ENCODE results near the gene LAD1.

The LAD1 gene

GRCh38 chr1:201376107-201376463 lies 23.0 kb downstream of the LAD1 start:
- no peak for DNase-seq
- Mint-ChIP-seq H3K27ac (no peak overlapping the region), H3K4me1 (no peaks in the 10 kb centered on the region), H3K9me3 (no peaks in the 10 kb centered on the region), H3K4me3 (no peak overlapping the region), H3K27me3 (peaks cover 41% of the 10 kb centered on the region), H3K36me3 (no peaks in the 10 kb centered on the region)
- CTCF ChIA-PET = interaction anchor here (0.8 to 3.6 kb wide), 3 partner anchors 10 to 29 kb away, joined by 3 to 16 read pairs (median 4); no protein-coding TSS in a partner anchor

- Mint-ChIP-seq H3K27me3 (peaks cover 48% of the 10 kb centered on the region), H3K27ac (no peak overlapping the region), H3K4me3 (no peak overlapping the region), H3K4me1 (no peaks in the 10 kb centered on the region), H3K36me3 (no peaks in the 10 kb centered on the region), H3K9me3 (no peaks in the 10 kb centered on the region)
- CTCF ChIA-PET = interaction anchor here (0.8 to 3.6 kb wide), 5 partner anchors 9 to 30 kb away, joined by 3 to 16 read pairs (median 3); no protein-coding TSS in a partner anchor
- DNase-seq = no peak
These were observed 24.0 kb downstream of the LAD1 start for GRCh38 chr1:201375169-201375568.

DNA sequence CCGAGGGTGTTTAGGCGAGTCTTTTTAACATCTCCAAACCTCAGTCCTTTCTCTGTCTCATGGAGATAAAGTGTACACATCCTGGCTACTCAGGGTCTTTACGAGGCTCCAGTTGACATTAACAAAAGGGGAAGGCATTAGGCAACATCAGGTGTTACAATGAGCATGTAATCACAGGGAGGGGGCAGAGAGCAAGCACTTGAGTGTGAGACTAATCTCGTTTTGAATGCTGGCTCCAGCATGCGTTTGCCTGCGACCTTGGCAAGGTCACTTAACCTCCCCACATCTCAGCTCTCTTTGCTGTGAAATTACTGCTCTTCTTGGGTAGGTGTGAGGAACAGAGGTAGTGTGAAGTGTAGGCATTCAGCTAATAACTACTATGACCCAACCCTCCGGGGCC lies 24.8 kb downstream of the LAD1 start:
- CTCF ChIA-PET = interaction anchor here (3.6 kb wide), 1 partner anchor 12 kb away, joined by 16 read pairs; no protein-coding TSS in a partner anchor
- H3K4me3 Mint-ChIP-seq = no peak overlapping the region
- no peaks in the 10 kb centered on the region for H3K9me3 Mint-ChIP-seq
- no peak overlapping the region for H3K27ac Mint-ChIP-seq
- H3K4me1 Mint-ChIP-seq = no peaks in the 10 kb centered on the region
- DNase-seq = no peak
- no peaks in the 10 kb centered on the region for H3K36me3 Mint-ChIP-seq
- H3K27me3 Mint-ChIP-seq = peaks cover 56% of the 10 kb centered on the region

- no peak overlapping the region for H3K27ac Mint-ChIP-seq
- CTCF ChIA-PET = interaction anchor here (0.6 to 1.4 kb wide), 3 partner anchors 11 to 256 kb away, joined by 3 to 4 read pairs (median 4); no protein-coding TSS in a partner anchor
- no peaks in the 10 kb centered on the region for H3K36me3 Mint-ChIP-seq
- H3K9me3 Mint-ChIP-seq = no peaks in the 10 kb centered on the region
- H3K4me3 Mint-ChIP-seq = no peak overlapping the region
- H3K27me3 Mint-ChIP-seq = peaks cover 61% of the 10 kb centered on the region
- DNase-seq = no peak
- H3K4me1 Mint-ChIP-seq = no peaks in the 10 kb centered on the region
These were observed 27.3 kb downstream of the LAD1 start for GRCh38 chr1:201371792-201372191.

GRCh38 chr1:201371276-201371675 lies 27.8 kb downstream of the LAD1 start:
- H3K4me1 Mint-ChIP-seq = no peaks in the 10 kb centered on the region
- CTCF ChIA-PET = interaction anchor here (0.9 to 1.4 kb wide), 2 partner anchors 10 to 15 kb away, joined by 3 to 4 read pairs; no protein-coding TSS in a partner anchor
- H3K27me3 Mint-ChIP-seq = peaks cover 56% of the 10 kb centered on the region
- H3K9me3 Mint-ChIP-seq = no peaks in the 10 kb centered on the region
- H3K36me3 Mint-ChIP-seq = no peaks in the 10 kb centered on the region
- H3K27ac Mint-ChIP-seq = no peak overlapping the region
- H3K4me3 Mint-ChIP-seq = no peak overlapping the region
- no peak for DNase-seq

DNA sequence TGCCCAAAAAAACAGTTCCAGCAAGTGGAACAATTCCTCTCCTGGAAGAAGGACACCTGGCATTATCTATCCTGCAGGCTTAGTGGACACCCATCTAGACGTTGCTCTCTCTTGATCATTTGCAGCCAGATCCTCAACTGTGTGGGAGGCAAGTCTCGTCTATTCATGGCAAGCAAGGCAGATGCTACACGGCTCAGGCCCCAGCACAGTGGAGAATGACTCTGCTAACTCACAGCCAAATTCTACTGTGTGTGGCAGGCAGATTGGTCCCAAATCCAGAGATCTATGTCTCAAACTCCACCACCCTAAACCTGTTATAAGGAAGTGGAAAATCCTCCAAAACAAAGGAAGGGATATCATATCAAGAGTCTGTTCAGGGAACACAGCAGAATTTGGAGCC lies 28.6 kb downstream of the LAD1 start:
- CTCF ChIA-PET = interaction anchor here (1.4 kb wide), 1 partner anchor 9 kb away, joined by 4 read pairs; no protein-coding TSS in a partner anchor

DNA sequence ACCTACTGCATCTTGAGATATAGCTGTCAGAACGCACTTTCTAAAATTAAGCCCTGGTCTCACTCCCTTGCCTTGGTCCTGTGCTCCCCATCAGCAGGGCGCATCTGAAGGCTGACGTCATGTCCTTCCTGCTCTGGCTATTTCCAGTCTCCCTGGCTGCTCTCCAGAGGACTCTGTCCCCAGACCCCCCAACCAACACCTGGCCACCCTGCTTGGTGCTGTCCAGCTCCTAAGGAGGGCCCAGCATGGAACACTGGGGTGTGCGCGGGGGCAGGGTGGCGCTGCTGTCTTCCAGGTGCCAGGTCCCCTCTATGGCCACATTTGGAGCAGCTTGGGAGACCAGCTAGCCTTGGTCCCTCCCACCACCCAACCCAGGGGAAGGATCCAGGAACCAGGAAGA lies 29.9 kb downstream of the LAD1 start:
- H3K4me3 Mint-ChIP-seq = no peak overlapping the region
- no peak for DNase-seq
- no peak overlapping the region for H3K27ac Mint-ChIP-seq
- no peaks in the 10 kb centered on the region for H3K36me3 Mint-ChIP-seq
- H3K27me3 Mint-ChIP-seq = peaks cover 41% of the 10 kb centered on the region
- H3K4me1 Mint-ChIP-seq = no peaks in the 10 kb centered on the region
- no peaks in the 10 kb centered on the region for H3K9me3 Mint-ChIP-seq
- CTCF ChIA-PET = interaction anchor here (1.5 kb wide), 1 partner anchor 11 kb away, joined by 3 read pairs; no protein-coding TSS in a partner anchor

More for the DNA sequence above, 28.6 kb downstream of the LAD1 start:
- no peak overlapping the region for H3K4me3 Mint-ChIP-seq
- peaks cover 50% of the 10 kb centered on the region for H3K27me3 Mint-ChIP-seq
- DNase-seq = no peak
- H3K9me3 Mint-ChIP-seq = no peaks in the 10 kb centered on the region
- H3K4me1 Mint-ChIP-seq = no peaks in the 10 kb centered on the region
- no peak overlapping the region for H3K27ac Mint-ChIP-seq
- H3K36me3 Mint-ChIP-seq = no peaks in the 10 kb centered on the region

GRCh38 chr1:201366696-201367095 lies 32.4 kb downstream of the LAD1 start:
- H3K4me3 Mint-ChIP-seq = no peak overlapping the region
- no peaks in the 10 kb centered on the region for H3K36me3 Mint-ChIP-seq
- CTCF ChIA-PET = no interaction called here
- H3K27ac Mint-ChIP-seq = no peak overlapping the region
- no peaks in the 10 kb centered on the region for H3K9me3 Mint-ChIP-seq
- H3K27me3 Mint-ChIP-seq = peaks cover 41% of the 10 kb centered on the region
- no peaks in the 10 kb centered on the region for H3K4me1 Mint-ChIP-seq
- DNase-seq = no peak

DNA sequence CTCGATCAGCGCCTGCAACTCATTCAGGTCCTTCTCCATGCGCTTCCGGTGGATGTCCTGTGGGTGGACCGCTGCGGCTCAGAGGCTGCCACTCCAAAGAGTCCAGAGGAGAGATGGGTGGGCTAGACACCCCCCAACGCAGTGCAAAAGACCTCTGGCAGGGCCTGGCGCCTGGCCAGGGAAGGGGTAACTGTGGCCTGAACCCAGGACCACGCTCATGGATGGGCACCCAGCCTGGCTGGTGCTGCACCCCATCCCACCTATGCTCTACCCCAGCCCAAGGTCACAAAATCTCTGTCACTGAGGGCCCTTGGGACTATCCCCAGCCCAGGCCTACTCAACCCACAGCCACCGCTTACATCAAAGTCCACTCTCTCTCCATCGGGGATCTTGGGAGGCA lies 33.9 kb downstream of the LAD1 start:
- CTCF ChIA-PET = interaction anchor here (0.9 kb wide), 1 partner anchor 111 kb away, joined by 3 read pairs; no protein-coding TSS in a partner anchor
- H3K36me3 Mint-ChIP-seq = no peaks in the 10 kb centered on the region
- no peaks in the 10 kb centered on the region for H3K4me1 Mint-ChIP-seq
- peaks cover 34% of the 10 kb centered on the region for H3K27me3 Mint-ChIP-seq
- no peak overlapping the region for H3K27ac Mint-ChIP-seq
- H3K9me3 Mint-ChIP-seq = no peaks in the 10 kb centered on the region
- no peak for DNase-seq
- no peak overlapping the region for H3K4me3 Mint-ChIP-seq

- H3K27ac Mint-ChIP-seq = no peak overlapping the region
- H3K9me3 Mint-ChIP-seq = no peaks in the 10 kb centered on the region
- H3K36me3 Mint-ChIP-seq = no peaks in the 10 kb centered on the region
- no peaks in the 10 kb centered on the region for H3K4me1 Mint-ChIP-seq
- H3K27me3 Mint-ChIP-seq = peaks cover 30% of the 10 kb centered on the region
- CTCF ChIA-PET = interaction anchor here (0.6 to 0.9 kb wide), 2 partner anchors 17 to 111 kb away, joined by 3 read pairs; no protein-coding TSS in a partner anchor
- H3K4me3 Mint-ChIP-seq = no peak overlapping the region
- no peak for DNase-seq
These were observed 34.4 kb downstream of the LAD1 start for GRCh38 chr1:201364808-201365105.

DNA sequence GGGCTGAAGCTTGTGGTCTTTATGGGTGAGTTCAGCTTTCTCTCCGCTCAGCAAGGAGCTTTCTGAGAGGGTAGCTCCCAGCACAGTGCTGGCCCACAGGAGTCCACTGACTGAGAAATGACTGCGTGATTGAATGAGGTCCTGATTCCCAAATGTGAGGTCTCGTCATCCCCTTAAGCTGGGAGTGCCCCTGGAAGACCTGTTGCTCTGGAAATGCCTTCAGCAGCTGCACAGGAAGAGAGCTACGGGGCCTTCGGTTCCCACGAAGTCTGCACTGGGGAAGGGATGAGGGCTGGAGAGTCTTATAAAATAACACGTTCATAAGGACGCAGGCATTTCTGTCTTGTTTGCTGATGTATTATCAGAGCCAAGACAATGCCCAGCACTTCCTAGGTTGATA lies 35.7 kb downstream of the LAD1 start:
- Mint-ChIP-seq H3K27ac (no peak overlapping the region), H3K4me1 (no peaks in the 10 kb centered on the region), H3K9me3 (no peaks in the 10 kb centered on the region), H3K27me3 (peaks cover 23% of the 10 kb centered on the region), H3K36me3 (no peaks in the 10 kb centered on the region), H3K4me3 (no peak overlapping the region)
- CTCF ChIA-PET = interaction anchor here (0.6 to 4.8 kb wide), 3 partner anchors 12 to 708 kb away, joined by 3 to 28 read pairs (median 4); no protein-coding TSS in a partner anchor
- DNase-seq = no peak

- Mint-ChIP-seq H3K27me3 (peaks cover 23% of the 10 kb centered on the region), H3K36me3 (no peaks in the 10 kb centered on the region), H3K9me3 (no peaks in the 10 kb centered on the region), H3K4me1 (no peaks in the 10 kb centered on the region), H3K27ac (no peak overlapping the region), H3K4me3 (no peak overlapping the region)
- no peak for DNase-seq
- CTCF ChIA-PET = interaction anchor here (0.9 to 4.8 kb wide), 5 partner anchors 13 to 110 kb away, joined by 3 to 44 read pairs (median 3); no protein-coding TSS in a partner anchor
These were observed 36.2 kb downstream of the LAD1 start for GRCh38 chr1:201362906-201363305.

GRCh38 chr1:201361652-201362504 lies 37.2 kb downstream of the LAD1 start:
- H3K27ac Mint-ChIP-seq = no peak overlapping the region
- no peak overlapping the region for H3K4me3 Mint-ChIP-seq
- H3K9me3 Mint-ChIP-seq = no peaks in the 10 kb centered on the region
- no peaks in the 10 kb centered on the region for H3K4me1 Mint-ChIP-seq
- CTCF ChIA-PET = interaction anchor here (0.9 to 4.8 kb wide), 9 partner anchors 9 to 109 kb away, joined by 3 to 44 read pairs (median 4); no protein-coding TSS in a partner anchor
- H3K27me3 Mint-ChIP-seq = peaks cover 23% of the 10 kb centered on the region
- DNase-seq = peak; percentile 43
- no peaks in the 10 kb centered on the region for H3K36me3 Mint-ChIP-seq

- Mint-ChIP-seq H3K9me3 (no peaks in the 10 kb centered on the region), H3K4me3 (no peak overlapping the region)
These were observed 38.0 kb downstream of the LAD1 start for GRCh38 chr1:201360901-201361651.

More at GRCh38 chr1:201360901-201361651, 38.0 kb downstream of the LAD1 start:
- no peak for DNase-seq
- peaks cover 26% of the 10 kb centered on the region for H3K27me3 Mint-ChIP-seq
- no peaks in the 10 kb centered on the region for H3K4me1 Mint-ChIP-seq
- H3K27ac Mint-ChIP-seq = no peak overlapping the region
- CTCF ChIA-PET = interaction anchor here (1.1 to 4.8 kb wide), 7 partner anchors 10 to 108 kb away, joined by 3 to 44 read pairs (median 4); no protein-coding TSS in a partner anchor
- H3K36me3 Mint-ChIP-seq = no peaks in the 10 kb centered on the region

All from activated naive CD4-positive, alpha-beta T cell treated with anti-CD3 and anti-CD28 coated beads, Interleukin-2, amount 10 ng/mL, durations not matched to agents 7 days and 5 days (primary cell).